Measurements from ENCODE around the gene MMADHC.

MMADHC gene

GRCh38 chr2:149587220-149587949 is at the start of gene MMADHC:
MMADHC (minus strand) TSS chr2:149587775; CDS start chr2:149587097, 678 bp downstream.
- DNase-seq (ENCODE audit: low read depth): peak; percentile 89

- no peak for DNase-seq (ENCODE audit: low read depth)
Observed at GRCh38 chr2:149634103-149634502, 46.5 kb upstream of the MMADHC start.

- DNase-seq (ENCODE audit: low read depth): no peak
Observed at GRCh38 chr2:149630445-149630844, 42.9 kb upstream of the MMADHC start.

- DNase-seq (ENCODE audit: low read depth): no peak
Observed at GRCh38 chr2:149629026-149629425, 41.5 kb upstream of the MMADHC start.

- DNase-seq (ENCODE audit: low read depth): no peak
Observed at GRCh38 chr2:149627111-149627801, 39.7 kb upstream of the MMADHC start.

- no peak for DNase-seq (ENCODE audit: low read depth)
Observed at GRCh38 chr2:149625671-149626070, 38.1 kb upstream of the MMADHC start.

GRCh38 chr2:149625271-149625670 is 37.7 kb upstream of the MMADHC start:
- DNase-seq (ENCODE audit: low read depth): no peak

- no peak for DNase-seq (ENCODE audit: low read depth)
Observed at GRCh38 chr2:149622343-149622742, 34.8 kb upstream of the MMADHC start.

GRCh38 chr2:149617476-149617875 is 29.9 kb upstream of the MMADHC start:
- DNase-seq (ENCODE audit: low read depth): no peak

GRCh38 chr2:149616681-149617456 is 29.3 kb upstream of the MMADHC start:
- no peak for DNase-seq (ENCODE audit: low read depth)

- DNase-seq (ENCODE audit: low read depth): no peak
Observed at GRCh38 chr2:149613704-149614103, 26.1 kb upstream of the MMADHC start.

GRCh38 chr2:149612122-149612521 is 24.5 kb upstream of the MMADHC start:
- DNase-seq (ENCODE audit: low read depth): no peak

GRCh38 chr2:149611100-149611820 is 23.7 kb upstream of the MMADHC start:
- no peak for DNase-seq (ENCODE audit: low read depth)

GRCh38 chr2:149606251-149606811 is 18.8 kb upstream of the MMADHC start:
- DNase-seq (ENCODE audit: low read depth): no peak

- DNase-seq (ENCODE audit: low read depth): no peak
Observed at GRCh38 chr2:149603248-149603647, 15.7 kb upstream of the MMADHC start.

- DNase-seq (ENCODE audit: low read depth): no peak
Observed at GRCh38 chr2:149601141-149601796, 13.7 kb upstream of the MMADHC start.

GRCh38 chr2:149597668-149598326 is 10.2 kb upstream of the MMADHC start:
- peak; percentile 44 for DNase-seq (ENCODE audit: low read depth)

GRCh38 chr2:149597050-149597667 is 9.6 kb upstream of the MMADHC start:
- DNase-seq (ENCODE audit: low read depth): no peak

- DNase-seq (ENCODE audit: low read depth): no peak
Observed at GRCh38 chr2:149596471-149596870, 8.9 kb upstream of the MMADHC start.

All from stimulated activated CD4-positive, alpha-beta T cell treated with anti-CD3 and anti-CD28 coated beads, Interleukin-2, amount 100 ng/mL, for 4 hours (primary cell).